ENCODE data around the gene DNPEP. TPM values are rescaled to one million over a fixed set of nuclear protein-coding genes. Genes with fewer than 3 reads are reported as not detected.
"Not testable (repeated sequence)": the region's sequence is repeated elsewhere in the genome, so short reads cannot be mapped to it uniquely, and the experiment has no call there.

DNPEP gene
- total RNA-seq, 1 experiment from 2014 or later = 60.9 TPM

- no peak overlapping the region for H3K27ac ChIP-seq (ENCODE audit: insufficient read length, low read depth, low read length)
Observed at GRCh38 chr2:219408204-219408603, 20.5 kb upstream of the DNPEP start.

GRCh38 chr2:219407343-219407742, 19.6 kb upstream of the DNPEP start:
- not testable (repeated sequence) for H3K56ac ChIP-seq (ENCODE audit: insufficient read length, low read depth, low read length); H2BK120ac ChIP-seq (ENCODE audit: low read depth, low read length, poor library complexity, severe bottlenecking); H2AFZ ChIP-seq (ENCODE audit: low read length); H2BK5ac ChIP-seq (ENCODE audit: insufficient read length, low read length); H3K23me2 ChIP-seq (ENCODE audit: insufficient read length, low read depth, low read length, poor library complexity, severe bottlenecking); H2BK15ac ChIP-seq (ENCODE audit: low read depth, low read length); H3K27ac Mint-ChIP-seq; H3K4me3 Mint-ChIP-seq; H3T11ph ChIP-seq (ENCODE audit: low read length); H3K36me3 Mint-ChIP-seq (ENCODE audit: insufficient read depth in 1 of 3, low read depth in 3 of 3); H3K4me2 ChIP-seq (ENCODE audit: insufficient read depth, insufficient read length, low read length); H3K27ac ChIP-seq (ENCODE audit: insufficient read length, low read depth, low read length); H3K14ac ChIP-seq (ENCODE audit: insufficient read depth, low read length); H4K8ac ChIP-seq (replicated peaks; ENCODE audit: insufficient read length, low read depth, low read length); H2AK5ac ChIP-seq (ENCODE audit: insufficient read length, low read length); H3K18ac ChIP-seq (ENCODE audit: insufficient read length, low read depth, low read length); H4K5ac ChIP-seq (ENCODE audit: insufficient read length, low read depth, low read length); H3K79me1 ChIP-seq (ENCODE audit: insufficient read depth, low read depth, low read length, poor library complexity, severe bottlenecking); H3K9me3 Mint-ChIP-seq; H4K20me1 ChIP-seq (ENCODE audit: control insufficient read depth, insufficient read depth, insufficient read length); H3K9me3 ChIP-seq (ENCODE audit: control insufficient read depth, low read depth, low read length); H3K9ac ChIP-seq (ENCODE audit: extremely low read depth, insufficient read length, low read length); H3K27me3 Mint-ChIP-seq (ENCODE audit: low read depth); DNase-seq; H3K23ac ChIP-seq (ENCODE audit: insufficient read length, low read depth, low read length); H2BK12ac ChIP-seq (ENCODE audit: insufficient read length, low read depth, low read length); H3K79me2 ChIP-seq (ENCODE audit: insufficient read depth, low read length); H2BK20ac ChIP-seq (ENCODE audit: low read depth, low read length, poor library complexity, severe bottlenecking); H3K4me1 ChIP-seq (ENCODE audit: insufficient read depth, low read length); H3K27me3 ChIP-seq (ENCODE audit: insufficient read depth, low read length); H4K91ac ChIP-seq (ENCODE audit: insufficient read length, low read depth, low read length); H3K4ac ChIP-seq (ENCODE audit: low read depth, low read length)
- WGBS (ENCODE audit: extremely low coverage, insufficient read length, low lambda C conversion rate) = no CpG with 5 or more reads among the region's 5 CpGs
- H3K4me1 Mint-ChIP-seq = peaks cover 15 to 26% of the 10 kb centered on the region in 2 experiments

More at GRCh38 chr2:219408204-219408603, 20.5 kb upstream of the DNPEP start:
- H2BK15ac ChIP-seq (ENCODE audit: low read depth, low read length) = no peak overlapping the region
- no CpG with 5 or more reads among the region's 5 CpGs for WGBS (ENCODE audit: extremely low coverage, insufficient read length, low lambda C conversion rate)
- no peak overlapping the region for H3K4me2 ChIP-seq (ENCODE audit: insufficient read depth, insufficient read length, low read length)
- H3T11ph ChIP-seq (ENCODE audit: low read length) = no peak overlapping the region
- no peaks in the 10 kb centered on the region for H3K27me3 ChIP-seq (ENCODE audit: insufficient read depth, low read length)
- H4K91ac ChIP-seq (ENCODE audit: insufficient read length, low read depth, low read length) = no peak overlapping the region
- H3K79me2 ChIP-seq (ENCODE audit: insufficient read depth, low read length) = no peaks in the 10 kb centered on the region
- peaks cover 6% of the 10 kb centered on the region for H3K27me3 Mint-ChIP-seq (ENCODE audit: low read depth)
- no peak overlapping the region for H3K4ac ChIP-seq (ENCODE audit: low read depth, low read length)
- no peaks in the 10 kb centered on the region for H3K4me1 ChIP-seq (ENCODE audit: insufficient read depth, low read length)
- H2BK20ac ChIP-seq (ENCODE audit: low read depth, low read length, poor library complexity, severe bottlenecking) = no peak overlapping the region
- no peaks in the 10 kb centered on the region for H3K79me1 ChIP-seq (ENCODE audit: insufficient read depth, low read depth, low read length, poor library complexity, severe bottlenecking)
- no peak overlapping the region for H3K23ac ChIP-seq (ENCODE audit: insufficient read length, low read depth, low read length)
- H3K23me2 ChIP-seq (ENCODE audit: insufficient read length, low read depth, low read length, poor library complexity, severe bottlenecking) = no peaks in the 10 kb centered on the region
- H2BK12ac ChIP-seq (ENCODE audit: insufficient read length, low read depth, low read length) = no peak overlapping the region
- no peak overlapping the region for H4K8ac ChIP-seq (replicated peaks; ENCODE audit: insufficient read length, low read depth, low read length)
- H3K9me3 ChIP-seq (ENCODE audit: control insufficient read depth, low read depth, low read length) = no peaks in the 10 kb centered on the region
- H3K36me3 Mint-ChIP-seq (ENCODE audit: insufficient read depth in 1 of 3, low read depth in 3 of 3) = no peaks in the 10 kb centered on the region
- no peak overlapping the region for H3K56ac ChIP-seq (ENCODE audit: insufficient read length, low read depth, low read length)
- H3K14ac ChIP-seq (ENCODE audit: insufficient read depth, low read length) = no peak overlapping the region
- no peak for DNase-seq
- no peak for TF ChIP-seq CTCF (conservative IDR thresholded peaks at IDR 0.05)
- no peak overlapping the region for H3K4me3 Mint-ChIP-seq
- no peak overlapping the region for H4K5ac ChIP-seq (ENCODE audit: insufficient read length, low read depth, low read length)
- peaks cover 10 to 21% of the 10 kb centered on the region in 2 experiments for H3K4me1 Mint-ChIP-seq
- no peak overlapping the region for H2AK5ac ChIP-seq (ENCODE audit: insufficient read length, low read length)
- peaks cover 6 to 8% of the 10 kb centered on the region in 2 experiments for H3K9me3 Mint-ChIP-seq
- H2AFZ ChIP-seq (ENCODE audit: low read length) = no peak overlapping the region
- no peak overlapping the region for H2BK5ac ChIP-seq (ENCODE audit: insufficient read length, low read length)
- H4K20me1 ChIP-seq (ENCODE audit: control insufficient read depth, insufficient read depth, insufficient read length) = no peaks in the 10 kb centered on the region
- H3K27ac Mint-ChIP-seq = no peak overlapping the region; a peak in 1 of 7 replicates
- no peak overlapping the region for H3K18ac ChIP-seq (ENCODE audit: insufficient read length, low read depth, low read length)
- no peak overlapping the region for H2BK120ac ChIP-seq (ENCODE audit: low read depth, low read length, poor library complexity, severe bottlenecking)
- no peak overlapping the region for H3K9ac ChIP-seq (ENCODE audit: extremely low read depth, insufficient read length, low read length)
